Stimulated activated CD4-positive, alpha-beta T cell treated with anti-CD3 and anti-CD28 coated beads, TNF-alpha, amount 100 ng/mL, for 1 hour (primary cell): Measurements from ENCODE around the gene DAPK1.

ENCODE experiments used
- DNase-seq, 3 donors: peaks; one replicate each; pipeline ENCODE4 v3.0.0-alpha.2; 2020; ENCODE audit warnings: low read depth in 3 of 3, low spot score in 1 of 3

Gene DAPK1

DNA sequence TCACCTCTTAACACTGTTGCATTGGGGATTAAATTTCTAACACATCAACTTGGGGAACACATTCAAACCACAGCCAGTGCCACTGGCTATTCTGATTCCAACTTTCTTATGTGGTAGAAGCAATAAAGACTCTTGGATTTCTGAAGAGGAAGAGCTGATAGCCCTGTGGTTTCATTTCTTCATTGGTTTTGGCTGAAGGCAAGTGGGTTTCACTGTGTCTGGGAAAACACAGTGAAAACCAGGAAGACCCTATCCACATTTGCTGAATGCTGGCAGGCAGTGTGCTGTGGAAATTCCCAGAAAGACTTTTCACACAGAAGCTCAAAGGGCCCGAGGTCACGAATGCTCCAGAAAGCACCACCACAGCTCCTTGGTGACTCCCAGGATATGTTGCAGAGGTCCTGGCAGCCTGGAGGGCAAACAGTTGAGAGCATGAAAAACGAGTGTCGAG is 67.1 kb downstream of the DAPK1 start:
- DNase-seq, result no peak

DNA sequence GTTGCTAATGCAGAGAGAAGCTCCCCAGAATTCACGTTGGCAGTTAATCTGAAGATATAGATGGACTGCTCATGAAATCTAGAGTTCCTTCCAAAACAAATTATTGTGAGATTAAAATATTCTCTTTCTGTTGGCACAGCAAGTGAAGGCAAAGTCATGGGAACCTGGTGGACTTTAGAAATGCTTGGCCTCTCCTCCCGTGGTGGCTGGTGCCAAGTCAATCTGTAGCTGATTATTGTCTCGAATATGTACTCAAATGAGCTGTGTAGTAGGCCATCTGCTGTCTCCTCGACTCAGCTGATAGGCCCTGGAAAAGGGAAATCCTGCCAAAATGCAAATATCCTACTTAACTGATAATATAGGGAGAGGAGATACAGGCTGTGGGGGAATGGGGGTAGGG is 69.3 kb downstream of the DAPK1 start:
- no peak for DNase-seq

DNA sequence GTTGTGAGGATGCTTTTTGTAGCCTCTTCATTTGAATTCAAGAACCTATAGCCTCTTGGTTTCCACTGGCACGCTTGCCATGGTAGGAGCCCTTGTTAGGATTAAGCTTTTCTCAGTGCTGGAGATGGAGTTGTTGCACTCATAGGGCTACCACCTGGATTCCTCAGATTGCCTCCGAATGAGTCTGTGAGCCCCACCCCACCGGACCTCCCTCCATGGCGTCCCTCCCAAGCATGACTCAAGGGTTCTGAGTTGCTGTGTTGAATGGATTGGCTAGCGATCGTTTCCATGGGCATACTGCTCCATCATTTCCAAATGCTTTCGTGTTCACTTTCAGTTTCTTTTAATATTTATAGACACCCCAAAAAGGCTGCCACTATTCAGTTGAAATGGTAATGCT is 69.9 kb downstream of the DAPK1 start:
- no peak for DNase-seq

DNA sequence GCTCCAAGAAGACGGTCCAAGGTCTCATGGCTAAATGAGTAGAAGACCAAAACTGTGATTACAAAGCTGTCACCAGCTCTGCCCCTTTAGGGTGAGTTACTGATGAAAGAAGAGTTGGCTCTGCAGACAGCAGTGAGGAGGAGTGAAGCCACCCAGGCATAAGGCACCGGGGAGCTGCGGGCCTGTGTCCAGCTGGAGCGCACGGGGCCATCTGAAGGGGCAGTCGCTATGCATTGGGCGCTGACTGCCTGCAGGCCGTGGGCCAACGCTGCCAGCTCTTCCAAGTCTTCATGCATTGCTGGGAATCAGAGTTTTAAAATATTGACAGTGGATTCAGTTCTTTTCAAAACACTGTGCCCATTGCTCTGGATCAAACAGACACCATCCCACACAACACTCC is 70.3 kb downstream of the DAPK1 start:
- DNase-seq, result no peak

DNA sequence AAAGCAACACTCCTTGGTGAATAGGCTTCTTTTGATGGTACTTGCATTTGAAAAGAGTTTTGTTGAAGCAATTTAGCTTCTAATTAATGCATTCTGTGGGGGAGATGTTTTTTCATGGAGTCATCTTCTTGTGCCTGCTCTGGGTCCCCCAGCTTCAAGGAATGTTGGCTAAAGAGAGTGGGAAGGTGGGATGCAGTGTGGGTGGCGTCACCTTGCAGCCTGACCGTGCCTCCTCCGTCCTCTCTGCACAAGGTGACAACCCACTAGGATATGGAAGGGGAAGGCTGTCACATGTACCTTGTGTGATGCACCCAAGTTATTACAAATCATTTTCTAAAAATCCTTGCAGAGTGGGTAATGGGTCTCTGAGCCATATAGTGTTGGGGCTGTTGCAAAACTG is 70.7 kb downstream of the DAPK1 start:
- no peak for DNase-seq

DNA sequence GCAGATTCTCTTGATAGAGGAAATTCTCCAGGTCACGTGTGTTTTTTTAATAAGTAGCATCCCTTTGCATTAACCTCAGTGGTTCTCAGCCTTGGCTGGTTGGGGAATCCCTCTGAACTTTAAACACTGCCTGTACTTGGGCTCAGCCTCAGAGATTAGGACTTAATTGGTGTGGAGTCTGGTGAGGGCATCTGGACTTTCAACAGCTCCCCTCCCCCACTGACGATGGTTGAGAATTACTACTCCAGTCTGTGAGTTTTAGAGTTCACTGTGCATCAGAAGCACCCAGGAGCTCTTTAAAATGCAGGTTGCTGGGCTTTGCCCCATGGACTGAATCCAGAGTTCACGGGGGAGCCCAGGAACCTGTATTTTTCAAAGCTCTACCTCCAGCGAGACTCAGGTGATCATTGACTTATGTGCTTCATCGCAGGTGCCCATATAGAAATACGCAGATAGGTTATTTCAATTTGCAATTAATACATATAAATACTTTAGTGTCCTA is 71.4 kb downstream of the DAPK1 start:
- DNase-seq, result no peak

DNA sequence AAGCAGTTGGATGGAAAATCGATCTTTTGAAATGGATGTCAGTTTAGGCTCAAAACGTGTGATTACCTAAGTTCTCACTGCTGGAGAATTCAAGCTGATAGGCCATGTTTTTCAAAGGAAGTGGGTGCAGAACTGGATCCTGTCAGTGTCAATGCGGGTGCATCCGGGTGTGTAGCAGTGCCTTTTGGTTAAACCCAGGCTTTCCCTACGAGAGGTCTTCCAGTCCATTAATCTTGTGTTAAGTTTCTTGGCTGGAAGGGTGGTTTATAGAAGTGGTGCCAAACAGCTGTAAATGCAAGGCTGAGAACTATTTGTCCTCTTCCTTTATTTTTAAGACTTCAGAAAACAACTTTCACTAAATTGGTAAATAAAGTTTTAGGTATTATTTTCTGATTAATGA is 71.9 kb downstream of the DAPK1 start:
- DNase-seq, result no peak

DNA sequence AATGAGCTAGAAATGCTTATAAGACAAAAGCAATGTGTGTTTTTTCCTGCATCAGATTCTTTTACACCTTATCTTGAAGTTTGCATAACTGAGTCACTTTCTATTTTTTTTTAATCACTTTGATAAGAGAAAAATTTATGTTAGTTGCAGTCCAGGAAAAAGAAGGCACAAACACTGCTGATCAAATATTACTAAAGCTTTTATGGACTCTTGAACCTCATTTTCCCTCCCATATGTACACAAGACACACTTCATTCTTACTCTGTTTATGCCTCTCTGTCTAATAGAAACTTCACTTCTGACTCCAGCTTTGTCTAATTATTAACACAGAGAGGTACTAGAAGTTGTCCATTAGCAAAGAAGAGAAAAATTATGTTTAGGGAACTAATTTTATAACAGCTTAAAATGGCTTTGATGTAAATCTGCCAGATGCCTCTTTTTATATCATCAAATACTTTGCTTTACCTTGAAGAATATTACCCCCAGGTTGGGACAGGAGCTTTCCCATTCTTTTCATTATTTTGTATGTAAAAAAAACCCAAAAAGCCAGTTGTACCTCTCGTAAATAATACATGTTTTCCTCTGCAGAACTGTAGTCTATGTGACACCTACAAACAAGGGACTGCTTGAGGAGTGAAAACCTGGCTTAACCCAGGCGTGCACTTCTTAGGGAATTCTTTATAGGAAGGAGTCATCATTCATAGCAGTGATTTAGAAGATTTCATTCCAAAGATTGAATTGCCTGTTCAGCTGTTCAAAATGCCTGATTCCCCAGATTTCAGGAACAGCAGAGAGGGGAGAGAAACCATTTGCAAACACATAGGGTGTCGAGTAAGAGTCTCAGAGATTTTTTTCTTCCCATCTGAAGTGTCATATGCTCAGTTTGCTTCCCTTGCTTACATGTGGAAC is 72.6 kb downstream of the DAPK1 start:
- no peak for DNase-seq

DNA sequence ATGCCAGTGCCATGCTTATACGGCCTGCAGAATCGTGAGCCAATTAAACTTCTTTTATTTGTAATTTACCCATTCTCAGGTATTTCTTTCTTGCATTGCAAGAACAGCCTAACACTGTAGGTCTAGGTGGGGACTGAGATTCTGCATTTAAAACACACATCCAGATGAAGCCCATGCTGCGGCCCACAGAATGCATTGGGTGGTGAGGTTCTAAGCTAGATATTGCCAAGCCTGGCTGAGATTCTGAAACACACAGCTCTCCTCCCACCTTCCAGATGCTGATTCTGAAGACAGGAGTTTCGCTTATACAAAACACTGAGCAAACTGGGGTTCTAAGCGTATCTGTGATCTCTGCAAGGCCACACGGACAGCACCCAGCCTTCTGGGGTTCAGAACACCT is 75.1 kb downstream of the DAPK1 start:
- DNase-seq, result no peak

DNA sequence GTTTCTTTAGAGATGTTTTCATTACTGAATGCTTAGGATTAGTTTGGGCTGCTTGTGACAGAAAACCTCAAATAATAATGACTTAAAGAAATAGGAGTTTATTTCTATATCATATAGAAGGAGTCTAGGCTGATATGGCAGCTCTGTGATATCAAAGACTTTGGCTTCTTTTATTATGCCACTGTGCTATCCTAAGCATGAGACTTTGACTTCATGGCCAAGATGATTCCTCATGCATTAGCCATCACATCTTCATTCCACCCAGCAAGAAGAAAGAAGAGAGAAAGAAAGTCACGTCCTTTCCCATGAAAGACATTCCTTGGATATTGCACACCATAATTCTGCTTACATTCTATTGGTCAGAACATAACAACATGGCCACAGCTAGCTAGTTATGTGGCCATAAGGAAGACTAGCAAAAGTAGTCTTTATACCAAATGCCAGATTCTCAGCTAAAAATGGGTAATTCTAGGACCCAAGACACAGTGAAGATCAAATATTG is 76.2 kb downstream of the DAPK1 start:
- DNase-seq, result no peak

DNA sequence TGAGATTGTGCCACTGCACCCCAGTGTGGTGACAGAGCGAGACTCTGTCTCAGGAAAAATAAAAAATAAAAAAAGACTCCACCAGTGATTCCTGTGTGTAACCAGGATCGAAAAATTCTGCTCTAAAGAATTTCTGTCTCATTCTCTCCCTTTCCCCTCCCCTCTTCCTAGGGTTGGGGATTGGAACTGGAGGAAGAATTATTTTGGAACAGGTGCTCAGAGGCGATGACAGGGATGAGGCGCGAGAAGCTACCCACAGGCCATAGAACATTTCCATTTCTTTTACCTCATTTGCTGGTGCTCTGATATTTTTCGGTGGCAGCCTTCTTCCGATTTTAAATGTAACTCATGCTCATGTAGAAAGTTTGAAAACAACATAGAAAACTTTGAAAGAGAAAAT is 80.1 kb downstream of the DAPK1 start:
- no peak for DNase-seq

DNA sequence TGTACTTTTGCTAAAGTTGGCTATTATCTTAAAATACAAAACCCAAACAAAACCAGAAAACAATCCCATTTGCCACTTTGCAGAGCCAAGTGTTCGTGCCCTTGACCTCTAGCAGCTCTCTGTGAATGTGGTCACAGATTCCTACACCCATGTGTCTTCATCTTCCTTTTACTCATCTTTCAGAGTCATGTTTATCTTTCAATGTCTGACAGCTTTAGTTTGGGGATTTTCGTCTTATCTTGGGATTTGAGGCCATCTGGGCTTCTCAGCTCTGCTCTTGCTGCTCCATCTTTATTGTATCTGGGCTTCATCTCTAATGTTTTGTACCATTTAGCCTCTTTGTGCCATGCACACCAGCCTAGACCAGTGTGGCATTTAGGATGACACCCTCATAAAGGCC is 81.0 kb downstream of the DAPK1 start:
- no peak for DNase-seq

DNA sequence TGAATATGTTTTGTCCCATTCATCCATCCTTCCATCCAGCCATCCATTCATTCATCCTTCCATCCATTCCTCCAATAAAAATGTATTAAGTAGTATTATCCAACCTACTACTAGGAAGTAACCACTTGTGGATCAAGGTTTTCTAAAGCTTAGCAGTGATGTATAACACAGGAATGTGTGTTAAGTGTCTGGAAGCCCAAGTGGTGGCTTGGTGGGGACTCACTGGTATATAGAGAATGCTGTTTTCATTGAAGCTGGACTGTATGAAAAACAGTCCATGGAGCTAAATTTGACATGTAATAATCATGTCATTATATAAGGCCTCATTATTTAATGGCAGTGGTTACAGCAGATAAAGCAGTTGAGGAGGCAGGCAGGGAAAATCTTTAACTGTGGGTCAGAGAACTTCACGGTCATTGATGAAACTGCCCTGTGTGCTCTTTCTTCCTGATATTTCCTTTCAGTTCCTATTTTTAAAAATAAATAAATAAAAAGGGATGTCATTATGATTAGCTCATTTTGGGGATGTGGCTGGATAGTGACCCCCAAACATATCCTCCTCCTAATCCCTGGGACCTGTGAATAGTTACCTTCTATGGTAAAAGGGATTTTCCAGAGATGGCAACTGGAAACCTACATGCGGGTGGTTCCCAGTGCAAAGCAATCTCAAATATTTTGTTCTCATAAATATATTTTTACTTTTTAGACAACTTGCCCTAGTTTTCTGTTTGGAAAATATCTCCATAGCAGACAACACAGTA is 82.3 kb downstream of the DAPK1 start:
- DNase-seq, result no peak

DNA sequence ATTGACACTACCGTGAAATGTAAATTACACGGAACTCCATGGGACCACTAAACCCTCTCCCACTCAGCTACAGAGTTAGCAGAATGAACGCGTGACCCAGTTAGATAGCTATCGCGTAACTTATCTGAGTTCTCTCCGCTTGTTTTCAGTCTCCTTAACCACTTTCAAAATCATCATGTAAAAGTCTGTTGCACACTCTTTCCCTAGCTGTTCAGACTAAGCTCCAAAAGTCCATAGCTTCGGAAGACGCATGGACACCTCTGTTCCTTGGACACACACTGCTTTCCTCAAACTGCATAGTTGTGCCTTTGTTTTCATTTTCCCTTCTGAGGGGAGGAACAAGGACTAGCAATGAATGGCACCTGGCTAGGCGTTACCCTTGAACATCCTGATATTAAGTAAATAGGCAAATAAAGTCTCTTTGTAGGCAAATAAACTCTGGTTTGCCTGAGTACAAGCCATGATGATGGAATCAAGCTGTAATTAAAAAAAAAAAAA is 83.3 kb downstream of the DAPK1 start:
- no peak for DNase-seq

DNA sequence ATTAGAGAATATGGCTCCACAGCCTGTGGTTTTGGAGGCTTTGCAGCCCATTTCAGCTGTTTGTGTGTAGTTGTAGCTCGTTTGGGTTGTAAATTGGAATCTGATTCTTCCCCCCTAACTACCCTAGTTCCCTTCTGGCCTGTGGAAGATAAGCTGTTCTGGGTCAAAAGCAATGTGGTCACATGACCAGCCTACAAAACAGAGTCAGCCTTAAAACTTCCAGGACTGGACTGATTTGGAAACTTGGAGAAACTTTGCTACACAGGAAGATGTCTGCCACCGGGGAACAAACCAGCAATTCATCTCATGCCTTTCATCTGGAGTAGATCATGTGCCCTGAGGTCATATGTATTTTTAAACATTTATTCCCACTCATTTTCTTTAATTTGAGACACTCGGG is 83.8 kb downstream of the DAPK1 start:
- no peak for DNase-seq

DNA sequence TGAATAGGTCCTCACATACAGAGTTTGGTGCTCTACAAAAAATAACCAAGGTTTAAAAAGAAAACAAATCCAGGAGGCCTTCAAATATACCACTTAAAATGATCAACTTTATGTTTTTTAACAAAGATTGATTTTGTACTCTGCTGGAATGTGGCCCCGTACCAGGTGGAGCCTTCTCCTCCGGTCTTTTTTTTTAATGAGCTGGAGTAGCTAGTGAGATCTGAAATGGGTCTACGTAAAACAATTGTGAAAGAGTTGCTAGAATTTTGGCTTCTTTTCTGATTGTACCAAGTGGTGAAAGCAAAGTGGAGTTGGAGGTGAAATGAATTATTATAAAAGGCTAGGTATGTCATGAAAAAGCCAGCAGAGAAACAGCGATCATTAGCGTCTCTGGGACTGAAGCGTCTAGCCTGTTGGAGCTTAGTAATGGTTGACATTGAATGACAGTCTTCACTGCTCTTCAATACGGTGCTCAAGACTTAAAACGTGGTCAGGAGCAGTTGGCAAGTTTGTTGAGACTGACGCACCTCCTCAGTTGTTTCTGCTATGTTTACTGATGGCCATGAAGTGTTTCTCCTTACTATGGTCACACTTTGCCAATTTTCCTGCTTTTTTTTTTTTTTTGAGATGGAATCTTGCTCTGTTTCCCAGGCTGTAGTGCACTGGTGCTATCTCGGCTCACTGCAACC is 84.4 kb downstream of the DAPK1 start:
- no peak for DNase-seq

DNA sequence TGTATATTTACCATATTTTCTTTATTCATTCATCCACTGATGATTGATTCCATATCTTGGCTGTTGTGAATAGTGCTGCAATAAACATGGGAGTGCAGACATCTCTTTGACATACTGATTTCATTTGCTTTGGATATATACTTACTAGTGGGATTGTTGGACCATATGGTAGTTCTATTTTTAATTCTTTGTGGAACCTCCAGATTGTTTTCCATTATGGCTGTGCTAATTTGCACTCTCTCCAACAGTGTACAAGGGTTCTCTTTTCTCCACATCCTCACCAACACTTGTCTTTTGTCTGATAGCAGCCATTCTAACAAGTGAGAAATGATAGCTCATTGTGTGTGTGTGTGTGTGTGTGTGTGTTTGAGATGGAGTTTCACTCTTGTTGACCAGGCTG is 86.7 kb downstream of the DAPK1 start:
- no peak for DNase-seq

DNA sequence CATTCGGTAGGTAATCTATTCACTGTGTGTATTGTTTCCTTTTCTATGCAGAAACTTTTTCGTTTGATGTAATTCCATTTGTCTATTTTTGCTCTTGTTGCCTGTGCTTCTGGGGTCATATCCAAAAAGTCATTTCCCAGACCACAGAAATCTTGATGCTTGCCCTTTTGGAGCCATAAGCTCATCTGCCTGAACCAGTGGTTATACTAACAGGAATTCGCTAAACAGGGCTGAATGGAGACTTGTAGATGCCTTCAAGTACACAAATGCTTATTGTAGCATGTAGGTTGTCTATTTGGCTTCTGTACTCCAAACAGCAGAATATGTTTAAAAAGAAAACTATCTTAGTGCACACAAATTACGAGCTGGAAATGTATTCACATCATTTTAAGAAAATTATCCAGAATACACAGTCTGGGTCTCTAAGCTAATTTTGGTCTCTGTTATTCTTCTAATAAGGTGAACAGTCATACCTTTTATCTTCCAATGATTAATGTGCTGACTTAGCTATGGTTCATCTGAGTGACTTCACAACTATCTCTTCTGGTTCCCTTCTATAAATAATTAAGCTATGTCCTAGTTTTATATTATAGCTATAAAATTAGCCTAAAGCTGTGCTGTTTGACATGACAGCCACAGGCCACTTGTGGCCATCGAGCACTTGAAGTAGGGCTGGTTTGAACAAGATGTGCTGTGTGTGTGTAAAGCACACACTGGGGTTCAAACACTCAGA is 87.6 kb downstream of the DAPK1 start:
- no peak for DNase-seq

DNA sequence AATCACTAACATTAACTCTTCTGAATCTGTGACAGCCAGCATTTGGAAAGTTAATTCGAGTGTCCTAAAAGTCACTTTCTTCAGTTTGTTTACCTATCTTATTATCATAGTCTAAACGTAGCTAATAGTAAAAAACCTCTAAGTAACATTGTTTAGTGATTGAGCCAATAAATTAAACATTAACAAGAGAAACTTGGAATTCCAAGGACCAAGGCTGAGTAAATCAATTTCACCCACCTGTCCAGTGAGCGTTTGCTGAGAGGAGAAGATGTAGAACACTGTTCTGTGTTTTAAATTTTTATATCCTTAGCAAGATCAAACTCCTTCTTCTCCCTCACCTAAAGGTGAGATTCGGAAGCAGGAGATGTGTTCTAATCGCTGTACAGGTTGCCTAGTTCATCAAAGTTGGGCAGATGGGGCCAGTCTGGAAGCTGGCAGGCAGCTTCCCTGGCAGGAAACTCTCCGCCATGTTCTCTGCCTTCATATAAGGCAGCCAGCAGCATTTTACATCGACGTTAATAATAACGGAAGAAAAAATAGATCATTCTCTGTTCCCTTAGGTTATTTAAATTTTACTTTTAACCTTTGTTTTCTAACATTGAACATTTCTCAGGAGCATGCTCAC is 89.2 kb downstream of the DAPK1 start:
- no peak for DNase-seq

DNA sequence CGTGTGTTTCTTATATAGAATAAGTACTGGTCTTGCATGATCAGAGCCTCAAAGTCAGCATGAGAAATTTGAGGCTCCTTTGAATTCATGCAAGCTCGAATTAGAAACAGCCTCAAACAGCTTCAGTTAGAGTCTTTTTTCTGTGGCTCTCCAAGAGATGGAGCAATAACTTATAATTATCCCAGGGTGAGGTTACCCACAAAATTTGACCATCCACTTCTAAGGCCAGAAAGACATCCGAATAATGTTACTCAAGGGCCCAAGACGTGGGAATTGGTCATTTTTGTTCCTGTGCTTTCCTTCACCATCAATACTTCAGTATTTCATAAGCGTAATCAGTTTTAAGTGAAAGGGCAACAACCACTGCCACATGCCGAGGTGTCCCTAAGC is 89.7 kb downstream of the DAPK1 start:
- DNase-seq, result no peak
